HepG2 (cell line): ENCODE results near the gene CPED1. TPM values are rescaled to one million over a fixed set of nuclear protein-coding genes. Genes with fewer than 3 reads are reported as not detected.

Experiments used
- ATAC-seq: fragments of 200-7000 bp; cut with Tn5 transposase; 3 replicates; pipeline ENCODE4 v1.9.1; 2020; ENCODE audit warnings: mild to moderate bottlenecking, moderate library complexity
- BruUV-seq: library from RNA; stranded (reverse); fragments of 400-500 nt; replicated peaks from 2 replicates; lab custom pipeline; 2021; lab: Mats Ljungman, UMichigan
- CTCF ChIA-PET: fragments of 300-600 bp; formaldehyde crosslinking; extraction: SDS; loops from one replicate; lab custom pipeline; 2021; ENCODE audit warnings: low total read pairs, inconsistent platforms, low intra/inter-chr PET ratio; lab: Yijun Ruan, JAX
- POLR2A ChIA-PET: fragments of 350-600 bp; sonication (Branson Sonifier 250); formaldehyde crosslinking; loops from one replicate; lab custom pipeline; 2020; ENCODE audit warnings: antibody characterized with exemption, inconsistent platforms; lab: Yijun Ruan, JAX
- DNase-seq: peaks from one replicate; pipeline ENCODE4 v3.0.0-alpha.2; 2015; ENCODE audit warnings: low spot score
- FAIRE-seq: peaks from 3 replicates; lab custom pipeline; 2011; peaks lifted over from hg19 to GRCh38; lab: Jason Lieb, UNC
- H2AFZ ChIP-seq: one replicate; pipeline ENCODE4 v1.6.1; 2011; ENCODE audit warnings: low read length, inconsistent platforms
- H3K27ac ChIP-seq: fragments of 300-600 bp; 3 replicates; pipeline ENCODE4 v1.8.0; 2011; ENCODE audit warnings: mixed run types, mild to moderate bottlenecking, mixed read lengths, low read length, inconsistent platforms; ENCODE audit not compliant: insufficient read depth; ENCODE audit errors: extremely low read length
- H3K27me3 ChIP-seq, 2 experiments: fragments of 200-600 bp in 1 of 2; 2 replicates in 1 of 2; 3 replicates in 1 of 2; pipeline versions ENCODE4 v1.6.0 to v1.8.0; 2011; ENCODE audit warnings: low read length in 2 of 2, mild to moderate bottlenecking in 2 of 2, moderate library complexity in 2 of 2, inconsistent platforms in 1 of 2; ENCODE audit not compliant: insufficient read depth in 2 of 2, control insufficient read depth in 1 of 2
- H3K36me3 ChIP-seq, 2 experiments: fragments of 200-600 bp in 1 of 2; replicated peaks in 1 of 2; 2 replicates in 1 of 2; 3 replicates in 1 of 2; pipeline versions ENCODE4 v1.5.1 to v1.8.0; 2011; ENCODE audit warnings: low read length in 2 of 2, inconsistent platforms in 1 of 2; ENCODE audit not compliant: insufficient read depth in 2 of 2, control insufficient read depth in 1 of 2
- H3K4me1 ChIP-seq: 2 replicates; pipeline ENCODE4 v1.5.1; 2012; ENCODE audit warnings: low read length, inconsistent platforms; ENCODE audit not compliant: insufficient read depth
- H3K4me2 ChIP-seq: 2 replicates; pipeline ENCODE4 v1.6.0; 2011; ENCODE audit warnings: low read depth, low read length, inconsistent platforms
- H3K4me3 ChIP-seq, 3 experiments: fragments of 200-600 bp in 1 of 3; sonication (generic), shearing (Covaris generic) in 1 of 3; replicated peaks in 1 of 3; 2 replicates each; pipeline ENCODE4 v1.5.1; 2011 to 2016; ENCODE audit warnings: low read length in 3 of 3, inconsistent platforms in 2 of 3, low read depth in 2 of 3, mild to moderate bottlenecking in 2 of 3, control low read depth in 1 of 3, mixed read lengths in 1 of 3; ENCODE audit not compliant: insufficient read depth in 1 of 3
- H3K79me2 ChIP-seq: one replicate; pipeline ENCODE4 v1.6.1; 2011; ENCODE audit warnings: low read length, inconsistent platforms; ENCODE audit not compliant: insufficient read depth
- H3K9ac ChIP-seq: 2 replicates; pipeline ENCODE4 v1.6.0; 2011; ENCODE audit warnings: mild to moderate bottlenecking, low read depth, low read length, inconsistent platforms; ENCODE audit not compliant: insufficient read depth
- H3K9me3 ChIP-seq: 2 replicates; pipeline ENCODE4 v1.5.1; 2012; ENCODE audit warnings: mild to moderate bottlenecking, low read length
- H4K20me1 ChIP-seq: 2 replicates; pipeline ENCODE4 v1.6.0; 2011; ENCODE audit warnings: inconsistent platforms, mild to moderate bottlenecking, low read length, moderate library complexity; ENCODE audit not compliant: insufficient read depth
- TGIF2 ChIP-seq: IDR thresholded peaks from 2 replicates; pipeline ENCODE4 v1.6.1; 2016; ENCODE audit warnings: control low read depth, missing compliant biosample characterization
- ZNF747 ChIP-seq: sonication (generic); formaldehyde crosslinking; IDR thresholded peaks from 2 replicates; pipeline ENCODE4 v1.8.1; 2023; ENCODE audit warnings: missing genetic modification reagents, mild to moderate bottlenecking, borderline replicate concordance
- WGBS: methylation state at CpG from one replicate; pipeline ENCODE4 v1.1.6; 2017; ENCODE audit warnings: low lambda C conversion rate; 5-methylcytosine and 5-hydroxymethylcytosine counted together
- in situ Hi-C: cut with HindIII; loops from 2 replicates; pipeline ENCODE4 v1.10.0; 2017; ENCODE audit warnings: low pct_unique_long_range_greater_than_20kb; ENCODE audit not compliant: extremely low pct_ligation_motif_present
- intact Hi-C: fragments of 100-400 bp; cut with micrococcal nuclease; formaldehyde crosslinking; loops from one replicate; pipeline ENCODE4 v1.10.0; 2022; ENCODE audit not compliant: unreplicated experiment
- polyA plus RNA-seq, 8 experiments: library from polyadenylated mRNA; depleted of rRNA in 3 of 8; stranded (reverse) in 7 of 8; unstranded in 1 of 8; fragments of >200 nt; fragmentation: Illumina TruSeq in 4 of 8; extraction: Trizol in 4 of 8; gene quantifications; 2 replicates each; pipeline versions ENCODE4 v1.2.1 to v1.2.3, GENCODE V29; 2011 to 2016; ENCODE audit warnings: low read depth in 4 of 8, missing spikeins in 1 of 8, mixed read lengths in 1 of 8; ENCODE audit not compliant: insufficient read depth in 1 of 8
- total RNA-seq, 5 experiments: library from RNA; depleted of rRNA; stranded (reverse); fragments of >200 nt; fragmentation: Illumina TruSeq; extraction: Trizol; gene quantifications; 2 replicates each; pipeline ENCODE4 v1.2.3, GENCODE V29; 2016; ENCODE audit warnings: low read depth in 1 of 5

Gene CPED1
- total and polyA plus RNA-seq, 2 of the 13 experiments (the other 11 are each of a cell fraction or from before 2014, with no cell fraction given): 11.5 to 27.0 TPM

- WGBS: 64% methylated on average over 5 of the region's 5 CpGs
- Histone ChIP-seq H3K27me3 (no peaks in the 10 kb centered on the region), H4K20me1 (no peaks in the 10 kb centered on the region), H3K4me2 (no peak overlapping the region)
- no TSS peak for BruUV-seq
- ATAC-seq: no peak
- in situ Hi-C loops: no loop called here
- no peak for TF ChIP-seq ZNF747 (CRISPR knock-in tag)
- TF ChIP-seq, all 625 proteins: peak for 0
- DNase-seq: no peak
- ChIA-PET CTCF (no interaction called here), POLR2A (no interaction called here)
- no peaks in the 10 kb centered on the region for H3K36me3 ChIP-seq
- no peak for FAIRE-seq
- no peaks in the 10 kb centered on the region for H3K79me2 ChIP-seq
- no peak overlapping the region for H2AFZ ChIP-seq
- no peaks in the 10 kb centered on the region for H3K4me1 ChIP-seq
- H3K4me3 ChIP-seq: no peak overlapping the region
- H3K9me3 ChIP-seq: no peaks in the 10 kb centered on the region
- H3K9ac ChIP-seq: no peak overlapping the region
- H3K27ac ChIP-seq: no peak overlapping the region
- intact Hi-C loops: no loop called here
Observed at GRCh38 chr7:121175826-121176225, 187.3 kb downstream of the CPED1 start.

GRCh38 chr7:121178452-121178851, 189.9 kb downstream of the CPED1 start:
- in situ Hi-C loops (no loop called here), intact Hi-C loops (no loop called here)
- Histone ChIP-seq H3K4me3 (no peak overlapping the region), H3K36me3 (no peaks in the 10 kb centered on the region), H3K79me2 (no peaks in the 10 kb centered on the region), H3K4me2 (no peak overlapping the region), H3K4me1 (no peaks in the 10 kb centered on the region), H3K27me3 (no peaks in the 10 kb centered on the region), H3K9me3 (no peaks in the 10 kb centered on the region), H3K9ac (no peak overlapping the region), H4K20me1 (no peaks in the 10 kb centered on the region), H2AFZ (no peak overlapping the region), H3K27ac (no peak overlapping the region)
- POLR2A ChIA-PET: no interaction called here
- no TSS peak for BruUV-seq
- ATAC-seq: no peak
- 34% methylated on average over 3 of the region's 3 CpGs for WGBS
- CTCF ChIA-PET: no interaction called here
- TF ChIP-seq TGIF2 (CRISPR knock-in tag): no peak
- DNase-seq: no peak
- no peak for FAIRE-seq
